ENCODE data around the gene DUSP23.

DUSP23 gene

DNA sequence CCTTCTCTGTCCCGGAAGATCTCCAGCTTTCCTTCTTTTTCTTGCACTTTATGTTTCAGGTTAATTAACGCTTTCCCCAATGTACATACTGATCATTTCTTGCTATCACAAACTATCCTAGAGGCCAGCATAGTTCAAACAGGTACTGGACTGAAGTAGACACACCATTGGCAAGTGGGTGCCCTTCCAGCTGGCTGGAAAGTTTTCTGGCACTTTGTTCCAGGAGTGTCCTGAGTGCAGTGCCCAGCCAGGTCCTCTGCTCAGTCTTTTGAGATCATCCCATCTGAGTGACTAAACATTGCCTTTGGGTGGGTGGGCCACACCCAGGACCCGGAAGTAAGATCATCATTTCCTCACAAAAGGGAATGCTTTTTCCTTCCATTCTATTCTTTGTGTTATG lies 15.0 kb upstream of the DUSP23 start:
- no peak for DNase-seq (ENCODE audit: extremely low read depth, low read depth)
- TF ChIP-seq, protein P1, sequence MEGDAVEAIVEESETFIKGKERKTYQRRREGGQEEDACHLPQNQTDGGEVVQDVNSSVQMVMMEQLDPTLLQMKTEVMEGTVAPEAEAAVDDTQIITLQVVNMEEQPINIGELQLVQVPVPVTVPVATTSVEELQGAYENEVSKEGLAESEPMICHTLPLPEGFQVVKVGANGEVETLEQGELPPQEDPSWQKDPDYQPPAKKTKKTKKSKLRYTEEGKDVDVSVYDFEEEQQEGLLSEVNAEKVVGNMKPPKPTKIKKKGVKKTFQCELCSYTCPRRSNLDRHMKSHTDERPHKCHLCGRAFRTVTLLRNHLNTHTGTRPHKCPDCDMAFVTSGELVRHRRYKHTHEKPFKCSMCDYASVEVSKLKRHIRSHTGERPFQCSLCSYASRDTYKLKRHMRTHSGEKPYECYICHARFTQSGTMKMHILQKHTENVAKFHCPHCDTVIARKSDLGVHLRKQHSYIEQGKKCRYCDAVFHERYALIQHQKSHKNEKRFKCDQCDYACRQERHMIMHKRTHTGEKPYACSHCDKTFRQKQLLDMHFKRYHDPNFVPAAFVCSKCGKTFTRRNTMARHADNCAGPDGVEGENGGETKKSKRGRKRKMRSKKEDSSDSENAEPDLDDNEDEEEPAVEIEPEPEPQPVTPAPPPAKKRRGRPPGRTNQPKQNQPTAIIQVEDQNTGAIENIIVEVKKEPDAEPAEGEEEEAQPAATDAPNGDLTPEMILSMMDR (IDR thresholded peaks at IDR 0.05; ENCODE audit: low read depth, low read length): no peak

GRCh38 chr1:159771127-159771895 lies 9.5 kb upstream of the DUSP23 start:
- DNase-seq (ENCODE audit: extremely low read depth, low read depth): no peak
- TF ChIP-seq, protein P1 (IDR thresholded peaks at IDR 0.05; ENCODE audit: low read depth, low read length): no peak

- DNase-seq (ENCODE audit: extremely low read depth, low read depth): no peak
- TF ChIP-seq, protein P1 (IDR thresholded peaks at IDR 0.05; ENCODE audit: low read depth, low read length): no peak
Measured at GRCh38 chr1:159774465-159774864, 6.3 kb upstream of the DUSP23 start.

DNA sequence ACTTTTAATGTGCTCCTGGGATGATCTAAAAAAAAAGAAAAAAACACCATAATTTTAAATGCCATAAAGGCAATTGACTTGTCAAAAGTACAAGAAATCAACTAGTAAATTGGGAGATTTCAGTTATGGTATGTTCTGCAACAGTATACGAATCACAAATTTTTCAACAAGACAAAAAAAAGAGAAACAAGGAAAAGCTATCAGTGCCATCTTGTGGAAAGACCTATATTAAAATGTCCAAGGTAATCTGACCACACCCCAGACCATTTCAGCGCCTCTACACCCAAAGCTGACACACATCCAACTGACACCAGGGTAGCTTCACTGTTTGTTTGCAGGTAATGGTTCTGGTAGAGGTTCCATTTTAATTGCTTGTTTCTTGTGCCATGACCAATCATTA lies 5.0 kb upstream of the DUSP23 start:
- TF ChIP-seq, protein P1 (IDR thresholded peaks at IDR 0.05; ENCODE audit: low read depth, low read length): no peak
- no peak for DNase-seq (ENCODE audit: extremely low read depth, low read depth)

DNA sequence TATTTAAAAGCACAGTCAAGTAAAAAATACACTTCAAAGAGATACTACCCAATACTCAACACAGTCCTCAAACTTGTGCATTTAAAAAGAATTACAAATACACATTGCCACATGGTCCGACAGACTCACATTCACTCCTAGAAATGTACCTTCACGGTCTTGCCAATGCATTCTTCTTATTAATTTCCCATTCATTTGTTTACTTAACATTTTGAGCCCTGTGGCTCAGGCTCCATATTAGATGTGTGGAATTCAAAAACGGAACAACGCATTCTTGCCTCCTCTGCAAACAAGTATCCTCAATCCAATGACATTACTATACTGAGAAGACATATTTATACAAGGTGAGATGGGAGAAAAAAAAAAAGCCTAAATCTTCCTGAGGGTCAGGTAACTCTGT lies 2.5 kb upstream of the DUSP23 start:
- TF ChIP-seq, protein P1 (IDR thresholded peaks at IDR 0.05; ENCODE audit: low read depth, low read length): no peak
- DNase-seq (ENCODE audit: extremely low read depth, low read depth): no peak

DNA sequence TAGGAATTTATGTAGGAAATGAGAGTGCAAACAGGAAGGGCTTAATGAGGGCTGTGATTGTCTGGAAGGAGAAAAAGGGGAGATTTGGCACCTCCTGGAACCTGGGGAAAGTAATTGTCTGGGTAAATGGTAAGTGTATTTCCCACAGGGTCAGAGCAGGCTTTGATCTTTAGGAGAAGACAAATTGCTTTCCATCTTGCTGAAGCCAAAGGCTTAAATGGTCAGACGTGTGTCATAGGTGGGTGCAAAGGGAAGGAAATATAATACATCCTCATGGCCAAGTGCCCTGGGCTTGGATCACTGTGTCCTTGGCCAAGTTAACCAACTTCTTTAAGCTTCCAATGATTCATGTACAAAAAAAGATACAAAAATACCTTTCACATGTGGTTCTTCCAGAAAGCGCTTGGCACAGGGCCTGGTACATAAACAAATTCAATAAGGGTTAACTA lies 1.3 kb upstream of the DUSP23 start:
- TF ChIP-seq, protein P1 (IDR thresholded peaks at IDR 0.05; ENCODE audit: low read depth, low read length): no peak
- DNase-seq (ENCODE audit: extremely low read depth, low read depth): peak; percentile 62

DNA sequence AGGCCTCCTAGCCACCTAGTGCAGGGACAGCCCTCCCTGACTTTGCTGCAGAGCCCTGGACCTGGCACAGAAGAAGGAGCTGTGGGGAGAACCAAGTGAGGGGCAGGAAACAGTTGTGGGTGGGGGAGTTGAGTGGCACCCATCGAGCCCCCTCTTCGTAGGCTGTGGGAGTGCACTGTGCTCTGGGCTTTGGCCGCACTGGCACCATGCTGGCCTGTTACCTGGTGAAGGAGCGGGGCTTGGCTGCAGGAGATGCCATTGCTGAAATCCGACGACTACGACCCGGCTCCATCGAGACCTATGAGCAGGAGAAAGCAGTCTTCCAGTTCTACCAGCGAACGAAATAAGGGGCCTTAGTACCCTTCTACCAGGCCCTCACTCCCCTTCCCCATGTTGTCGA lies 1.2 kb downstream of the DUSP23 start:
- TF ChIP-seq, protein P1 (IDR thresholded peaks at IDR 0.05; ENCODE audit: low read depth, low read length): no peak
- DNase-seq (ENCODE audit: extremely low read depth, low read depth): no peak

All from AG09319 (cell line).